HL-60 (cell line): Measurements from ENCODE around the gene SLC35A3.

Experiments used
- CTCF ChIP-seq: IDR thresholded peaks from one replicate; pipeline ENCODE4 v1.5.1; 2011; ENCODE audit warnings: low read length, control low read depth, inconsistent platforms; ENCODE audit not compliant: insufficient read depth
- GABPA ChIP-seq: IDR thresholded peaks from 2 replicates; pipeline ENCODE4 v1.6.1; 2012; ENCODE audit warnings: low read depth
- POLR2AphosphoS5 ChIP-seq: IDR thresholded peaks from 2 replicates; pipeline ENCODE4 v1.6.1; 2012; ENCODE audit warnings: low read depth
- REST ChIP-seq: IDR thresholded peaks from 2 replicates; pipeline ENCODE4 v1.6.1; 2012; ENCODE audit warnings: low read depth; ENCODE audit not compliant: insufficient replicate concordance
- SPI1 ChIP-seq: IDR thresholded peaks from 2 replicates; pipeline ENCODE4 v1.6.1; 2012; ENCODE audit warnings: low read depth, mild to moderate bottlenecking, borderline replicate concordance

GRCh38 chr1:99968214-99968613 is 1.6 kb upstream of the SLC35A3 start:
- TF ChIP-seq CTCF, result no peak
- TF ChIP-seq REST, result no peak
- no peak for TF ChIP-seq POLR2AphosphoS5
- TF ChIP-seq GABPA, result no peak
- TF ChIP-seq SPI1, result no peak
